Smooth muscle cell of the brain vasculature (primary cell): ENCODE results near the gene FAM210B.
"Not testable (repeated sequence)": the region's sequence is repeated elsewhere in the genome, so short reads cannot be mapped to it uniquely, and the experiment has no call there.

Experiments used
- DNase-seq: peaks from one replicate; pipeline ENCODE4 v3.0.0-alpha.2; 2012; ENCODE audit warnings: low read depth, low spot score

Gene FAM210B

GRCh38 chr20:56358600-56359211 is at the start of gene FAM210B:
Gene FAM210B, plus strand, starts transcription at chr20:56358974. Its CDS starts 32 bp downstream, at chr20:56359006.
- DNase-seq = peak; percentile 65

GRCh38 chr20:56316051-56316450 is 42.7 kb upstream of the FAM210B start:
- DNase-seq = no peak

GRCh38 chr20:56316483-56316882 is 42.3 kb upstream of the FAM210B start:
- no peak for DNase-seq

- DNase-seq = no peak
These were observed 36.1 kb upstream of the FAM210B start for GRCh38 chr20:56322681-56323080.

GRCh38 chr20:56323206-56323605 is 35.6 kb upstream of the FAM210B start:
- no peak for DNase-seq

GRCh38 chr20:56323656-56324055 is 35.1 kb upstream of the FAM210B start:
- DNase-seq = no peak

GRCh38 chr20:56324806-56325205 is 34.0 kb upstream of the FAM210B start:
- DNase-seq = no peak

GRCh38 chr20:56328861-56329260 is 29.9 kb upstream of the FAM210B start:
- no peak for DNase-seq

GRCh38 chr20:56336709-56337108 is 22.1 kb upstream of the FAM210B start:
- DNase-seq = not testable (repeated sequence)

- DNase-seq = no peak
These were observed 16.0 kb upstream of the FAM210B start for GRCh38 chr20:56342783-56343182.

- no peak for DNase-seq
These were observed 14.9 kb upstream of the FAM210B start for GRCh38 chr20:56343861-56344381.

GRCh38 chr20:56345911-56346310 is 12.9 kb upstream of the FAM210B start:
- no peak for DNase-seq

- no peak for DNase-seq
These were observed 11.0 kb upstream of the FAM210B start for GRCh38 chr20:56347628-56348304.

- no peak for DNase-seq
These were observed 10.5 kb upstream of the FAM210B start for GRCh38 chr20:56348305-56348693.

- no peak for DNase-seq
These were observed 10.0 kb upstream of the FAM210B start for GRCh38 chr20:56348746-56349145.

- no peak for DNase-seq
These were observed 7.9 kb upstream of the FAM210B start for GRCh38 chr20:56350842-56351241.

- DNase-seq = no peak
These were observed 6.3 kb upstream of the FAM210B start for GRCh38 chr20:56352345-56353055.

- no peak for DNase-seq
These were observed 5.4 kb upstream of the FAM210B start for GRCh38 chr20:56353356-56353755.

- no peak for DNase-seq
These were observed 704 bp upstream of the FAM210B start for GRCh38 chr20:56358070-56358469.

GRCh38 chr20:56359212-56360132 is 698 bp downstream of the FAM210B start:
- DNase-seq = no peak

- no peak for DNase-seq
These were observed 1.5 kb downstream of the FAM210B start for GRCh38 chr20:56360133-56360907.
